ENCODE data around the gene YPEL1.
"Not testable (repeated sequence)": the region's sequence is repeated elsewhere in the genome, so short reads cannot be mapped to it uniquely, and the experiment has no call there.

The YPEL1 gene

DNA sequence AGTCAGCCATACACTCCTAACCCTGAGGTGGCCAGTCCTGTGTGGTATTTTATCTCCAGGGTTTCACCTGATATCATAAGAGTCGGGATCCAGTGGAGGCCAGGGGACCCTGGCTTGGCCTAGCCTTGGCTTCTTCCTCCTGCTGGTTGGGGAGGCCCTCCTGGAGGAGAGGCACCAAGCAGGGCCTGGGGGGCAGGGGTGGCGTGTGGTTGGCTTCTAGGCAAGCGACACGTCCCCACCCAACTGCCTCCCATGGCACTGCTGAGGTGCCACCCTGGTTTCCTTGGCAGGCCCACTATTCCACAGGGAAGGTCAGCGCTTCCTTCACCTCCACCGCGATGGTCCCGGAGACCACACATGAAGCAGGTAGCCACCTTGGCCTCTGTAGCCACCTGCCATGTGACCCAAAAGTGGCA, 49.4 kb downstream of the YPEL1 start:
- no peak for DNase-seq (ENCODE audit: extremely low read depth in 1 of 2, low read depth in 1 of 2)

DNA sequence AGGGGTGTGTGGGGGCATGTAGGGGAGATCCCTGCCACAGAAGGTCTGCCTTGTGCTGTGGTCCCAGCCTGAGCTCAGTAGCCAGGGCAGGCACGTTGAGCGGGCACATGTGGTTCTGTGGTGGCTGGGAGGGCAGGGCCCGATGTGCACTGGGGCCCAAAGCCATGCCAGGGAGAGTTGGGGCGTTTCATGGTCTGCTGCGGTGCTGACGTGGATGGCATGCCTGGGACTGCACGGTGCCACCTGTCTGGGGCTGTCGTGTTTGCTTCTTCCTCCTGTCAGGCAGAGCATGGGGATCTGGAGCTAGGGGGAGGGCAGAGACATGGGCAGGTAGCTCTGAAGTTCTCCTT, 50.5 kb downstream of the YPEL1 start:
- DNase-seq (ENCODE audit: extremely low read depth in 1 of 2, low read depth in 1 of 2): no peak

GRCh38 chr22:21684492-21685163, 51.0 kb downstream of the YPEL1 start:
- no peak for DNase-seq (ENCODE audit: extremely low read depth in 1 of 2, low read depth in 1 of 2)

DNA sequence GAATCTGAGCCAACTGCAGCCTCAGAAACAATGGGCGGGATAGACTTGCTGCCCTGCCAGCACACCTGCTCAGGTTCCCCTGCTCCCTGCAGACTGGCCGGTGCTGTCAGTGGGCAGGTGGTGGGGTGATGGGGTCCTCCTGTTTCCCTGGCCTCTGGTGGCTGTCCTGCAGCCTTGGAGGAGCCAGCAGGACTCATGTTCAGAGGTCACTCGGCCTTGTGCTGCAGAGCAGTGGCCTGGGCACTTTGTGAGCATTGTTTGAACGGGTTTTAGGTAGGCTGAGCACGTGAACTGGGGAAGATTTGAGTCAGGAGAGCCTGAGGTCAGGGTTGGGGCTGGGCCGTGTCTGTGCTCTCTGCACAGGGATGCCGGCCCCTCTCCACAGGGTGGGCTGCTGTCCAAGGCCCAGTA, 52.2 kb downstream of the YPEL1 start:
- DNase-seq (ENCODE audit: extremely low read depth in 1 of 2, low read depth in 1 of 2): no peak

- no peak for DNase-seq (ENCODE audit: extremely low read depth in 1 of 2, low read depth in 1 of 2)
Measured at GRCh38 chr22:21682385-21683175, 53.0 kb downstream of the YPEL1 start.

DNA sequence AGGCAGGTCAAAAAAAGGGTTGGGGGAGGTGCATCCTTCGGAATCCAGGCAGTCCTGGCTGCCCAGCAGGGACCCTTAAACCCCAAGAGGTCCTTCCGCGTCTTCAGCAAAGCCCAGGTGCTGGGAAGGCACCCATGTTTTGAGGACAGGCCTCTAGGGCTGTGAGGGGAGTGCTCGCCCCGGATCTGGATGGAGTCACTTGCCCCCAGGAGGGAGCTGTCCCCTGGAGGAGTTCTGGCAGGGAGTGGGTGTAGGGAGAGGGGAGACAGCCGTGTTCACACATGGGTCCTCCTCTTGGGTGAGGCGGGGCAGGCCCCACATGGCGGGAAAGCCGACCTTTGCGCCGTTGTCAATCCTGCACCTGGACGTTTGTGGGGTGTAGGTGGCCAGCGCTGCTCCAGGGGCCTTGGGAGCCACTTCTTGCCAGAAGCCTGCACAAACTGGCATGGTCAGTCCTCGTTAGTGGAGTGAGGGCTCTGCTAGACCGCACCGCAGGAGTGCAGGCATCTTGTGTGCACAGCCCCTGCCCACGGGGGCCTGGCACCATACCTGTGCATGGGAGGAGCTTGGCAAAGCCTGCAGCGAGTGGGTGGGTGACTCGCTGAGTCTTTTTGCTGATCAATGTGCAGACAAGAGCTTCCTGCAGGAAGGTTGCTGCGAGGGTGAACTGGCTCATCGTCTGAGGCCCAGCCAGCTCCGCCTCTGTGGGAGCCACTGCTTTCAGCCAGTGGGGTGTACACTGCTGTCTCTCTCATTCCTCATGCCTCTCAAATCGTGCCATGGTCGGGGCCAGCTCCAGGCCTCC, 53.8 kb downstream of the YPEL1 start:
- DNase-seq (ENCODE audit: extremely low read depth in 1 of 2, low read depth in 1 of 2): no peak

GRCh38 chr22:21680830-21681565, 54.6 kb downstream of the YPEL1 start:
- no peak for DNase-seq (ENCODE audit: extremely low read depth in 1 of 2, low read depth in 1 of 2)

DNA sequence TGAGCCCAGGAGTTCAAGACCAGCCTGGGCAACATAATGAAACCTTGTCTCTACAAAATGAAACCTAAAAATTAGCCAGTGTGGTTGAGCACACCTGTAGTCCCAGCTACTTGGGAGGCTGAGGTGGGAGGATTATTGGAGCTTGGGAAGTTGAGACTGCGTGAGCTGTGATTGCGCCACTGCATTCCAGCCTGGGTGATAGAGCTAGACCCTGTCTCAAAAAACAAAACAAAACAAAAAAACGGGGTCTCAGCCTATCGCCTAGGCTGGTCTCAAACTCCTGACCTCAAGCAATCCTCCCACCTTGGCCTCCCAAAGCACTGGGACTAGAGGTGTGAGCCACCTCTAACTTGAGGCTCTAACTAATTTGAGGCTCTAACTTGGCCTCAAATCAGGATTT, 56.2 kb downstream of the YPEL1 start:
- no peak for DNase-seq (ENCODE audit: extremely low read depth in 1 of 2, low read depth in 1 of 2)

GRCh38 chr22:21678842-21679241, 56.8 kb downstream of the YPEL1 start:
- DNase-seq (ENCODE audit: extremely low read depth in 1 of 2, low read depth in 1 of 2): not testable (repeated sequence)

DNA sequence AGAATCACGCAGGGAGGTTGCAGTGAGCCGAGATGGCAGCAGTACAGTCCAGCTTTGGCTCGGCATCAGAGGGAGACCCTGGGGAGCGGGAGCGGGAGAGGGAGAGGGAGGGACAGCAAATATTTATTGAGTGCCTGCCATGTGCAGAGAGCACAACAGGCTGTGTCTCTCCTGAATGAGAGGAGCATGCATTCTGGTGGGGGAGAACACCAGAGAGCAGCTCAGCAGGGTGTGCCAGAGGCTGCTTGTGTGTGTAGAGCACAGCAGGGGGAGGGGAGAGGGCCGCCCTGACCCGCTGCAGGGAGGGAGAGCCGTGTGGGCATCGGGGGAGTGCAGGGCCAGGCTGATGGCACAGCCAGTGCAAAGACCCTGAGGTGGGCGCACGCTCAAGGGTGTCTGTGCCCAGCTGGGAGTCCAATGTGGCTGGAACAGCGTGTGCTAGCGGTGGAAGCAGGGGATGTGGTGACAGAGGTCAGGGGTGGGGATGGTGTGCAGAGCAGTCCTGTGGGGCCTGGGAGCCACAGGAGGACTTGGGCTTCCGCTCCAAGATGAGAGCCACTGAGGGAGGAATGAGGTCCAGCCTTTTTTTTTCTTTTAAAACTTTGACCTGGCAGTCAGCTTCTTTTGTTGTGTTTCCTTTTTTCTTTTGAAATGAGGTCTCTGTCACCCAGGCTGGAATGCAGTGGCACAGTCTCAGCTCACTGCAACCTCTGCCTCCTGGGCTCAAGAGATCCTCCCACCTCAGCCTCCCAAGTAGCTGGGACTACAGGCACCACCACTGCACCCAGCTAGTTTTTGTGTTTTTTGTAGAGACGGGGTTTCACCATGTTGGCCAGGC, 57.8 kb downstream of the YPEL1 start:
- DNase-seq (ENCODE audit: extremely low read depth in 1 of 2, low read depth in 1 of 2): no peak

DNA sequence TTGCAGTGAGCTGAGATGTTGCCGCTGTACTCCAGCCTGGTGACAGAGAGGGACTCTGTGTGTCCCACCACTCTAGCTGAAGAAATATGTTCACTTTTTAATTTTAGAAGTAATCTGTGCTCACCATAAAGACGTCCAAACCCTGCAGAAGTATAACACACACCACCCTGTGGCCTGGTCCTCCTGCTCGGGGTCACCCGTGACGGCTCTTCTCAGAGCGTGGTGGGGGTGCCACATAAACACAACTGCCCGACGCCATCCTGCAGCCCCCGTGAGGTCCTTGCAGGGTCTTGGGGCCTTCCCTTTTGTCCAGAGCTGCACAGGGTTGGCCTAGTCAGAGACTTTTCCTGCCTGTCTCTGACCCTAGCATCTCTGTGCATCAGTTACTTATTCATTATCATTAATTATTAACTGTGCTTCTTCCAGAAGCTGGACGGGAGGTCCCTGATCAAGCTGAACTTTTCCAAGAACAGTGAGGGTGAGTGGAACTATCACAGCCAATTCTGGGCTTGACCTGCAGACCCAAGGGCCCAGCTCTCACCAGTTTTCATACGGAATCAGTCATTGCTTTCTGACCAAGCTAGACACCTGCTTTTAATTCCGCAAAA, 60.9 kb downstream of the YPEL1 start:
- DNase-seq (ENCODE audit: extremely low read depth in 1 of 2, low read depth in 1 of 2): no peak

- DNase-seq (ENCODE audit: extremely low read depth in 1 of 2, low read depth in 1 of 2): no peak
Measured at GRCh38 chr22:21673534-21674321, 61.9 kb downstream of the YPEL1 start.

- no peak for DNase-seq (ENCODE audit: extremely low read depth in 1 of 2, low read depth in 1 of 2)
Measured at GRCh38 chr22:21672107-21672629, 63.4 kb downstream of the YPEL1 start.

- no peak for DNase-seq (ENCODE audit: extremely low read depth in 1 of 2, low read depth in 1 of 2)
Measured at GRCh38 chr22:21669026-21669425, 66.6 kb downstream of the YPEL1 start.

DNA sequence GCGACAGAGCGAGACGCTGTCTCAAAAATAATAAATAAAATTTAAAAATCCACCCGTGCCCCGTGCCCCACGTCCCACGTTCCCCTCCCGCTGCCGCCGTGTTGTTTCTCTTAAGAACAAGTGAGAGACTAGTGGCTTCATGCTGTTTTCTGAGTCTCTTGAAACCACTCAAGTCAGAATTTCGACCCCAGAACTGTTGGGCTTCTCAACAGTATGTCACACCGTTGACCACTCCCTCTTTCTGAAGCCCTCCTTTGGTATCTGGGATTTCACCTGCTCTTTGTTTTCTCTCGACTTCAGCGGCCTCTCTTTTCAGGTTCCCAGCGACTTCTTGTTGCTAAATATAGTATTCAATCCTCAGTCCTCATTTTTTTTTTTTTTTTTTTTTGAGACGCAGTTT, 68.8 kb downstream of the YPEL1 start:
- DNase-seq (ENCODE audit: extremely low read depth in 1 of 2, low read depth in 1 of 2): no peak

GRCh38 chr22:21665047-21665851, 70.3 kb downstream of the YPEL1 start:
- no peak for DNase-seq (ENCODE audit: extremely low read depth in 1 of 2, low read depth in 1 of 2)

- DNase-seq (ENCODE audit: extremely low read depth in 1 of 2, low read depth in 1 of 2): no peak
Measured at GRCh38 chr22:21663738-21664137, 71.9 kb downstream of the YPEL1 start.

DNA sequence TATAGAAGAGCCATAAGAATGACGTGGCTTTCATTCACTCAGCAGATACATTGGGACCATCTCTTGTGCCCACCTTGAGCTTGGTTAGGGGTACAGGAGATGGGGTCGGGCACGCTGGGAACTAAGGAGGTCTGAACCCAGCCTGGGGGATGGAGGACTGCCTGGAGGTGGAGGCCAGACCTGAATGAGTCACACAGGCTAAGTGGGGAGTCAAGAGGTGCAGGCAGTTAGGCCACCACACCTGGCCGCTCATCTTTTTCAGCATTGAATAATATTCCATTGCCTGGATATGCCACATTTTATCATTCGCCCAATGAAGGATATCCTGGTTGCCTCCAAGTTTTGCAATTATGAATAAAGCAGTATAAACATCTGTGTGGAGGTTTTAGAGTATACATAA, 73.6 kb downstream of the YPEL1 start:
- DNase-seq (ENCODE audit: extremely low read depth in 1 of 2, low read depth in 1 of 2): no peak
